EL (cell line): ENCODE measurements around the gene CMTM6.
"Not testable (repeated sequence)": the region's sequence is repeated elsewhere in the genome, so short reads cannot be mapped to it uniquely, and the experiment has no call there.

Source experiments
- DNase-seq: peaks from one replicate; pipeline ENCODE4 v3.0.0-alpha.2; 2016

Gene CMTM6

GRCh38 chr3:32463415-32463814, 39.2 kb downstream of the CMTM6 start:
- DNase-seq = not testable (repeated sequence)

GRCh38 chr3:32462191-32462986, 40.3 kb downstream of the CMTM6 start:
- not testable (repeated sequence) for DNase-seq

- not testable (repeated sequence) for DNase-seq
Observed at GRCh38 chr3:32460817-32461496, 41.7 kb downstream of the CMTM6 start.

GRCh38 chr3:32460031-32460749, 42.5 kb downstream of the CMTM6 start:
- no peak for DNase-seq

- DNase-seq = no peak
Observed at GRCh38 chr3:32459450-32459849, 43.2 kb downstream of the CMTM6 start.

- DNase-seq = no peak
Observed at GRCh38 chr3:32457971-32458471, 44.6 kb downstream of the CMTM6 start.

- DNase-seq = no peak
Observed at GRCh38 chr3:32456429-32457130, 46.1 kb downstream of the CMTM6 start.

- DNase-seq = no peak
Observed at GRCh38 chr3:32455609-32456428, 46.8 kb downstream of the CMTM6 start.

GRCh38 chr3:32454731-32455608, 47.7 kb downstream of the CMTM6 start:
- no peak for DNase-seq

GRCh38 chr3:32454111-32454510, 48.5 kb downstream of the CMTM6 start:
- DNase-seq = no peak

- DNase-seq = peak; percentile 44
Observed at GRCh38 chr3:32453346-32453745, 49.3 kb downstream of the CMTM6 start.

- DNase-seq = no peak
Observed at GRCh38 chr3:32452009-32452408, 50.6 kb downstream of the CMTM6 start.

GRCh38 chr3:32450992-32451659, 51.5 kb downstream of the CMTM6 start:
- no peak for DNase-seq

- DNase-seq = no peak
Observed at GRCh38 chr3:32450426-32450825, 52.2 kb downstream of the CMTM6 start.

- DNase-seq = no peak
Observed at GRCh38 chr3:32449691-32450090, 53.0 kb downstream of the CMTM6 start.

- no peak for DNase-seq
Observed at GRCh38 chr3:32448686-32449474, 53.8 kb downstream of the CMTM6 start.

GRCh38 chr3:32447865-32448400, 54.7 kb downstream of the CMTM6 start:
- no peak for DNase-seq

GRCh38 chr3:32443478-32443877, 59.2 kb downstream of the CMTM6 start:
- DNase-seq = peak; percentile 74

- peak; percentile 59 for DNase-seq
Observed at GRCh38 chr3:32442766-32443165, 59.9 kb downstream of the CMTM6 start.
